ENCODE results near the gene PIEZO1. TPM values are rescaled to one million over a fixed set of nuclear protein-coding genes. Genes with fewer than 3 reads are reported as not detected.

PIEZO1 gene
- total RNA-seq, 6 experiments from 2014 or later, result 48.9 to 91.9 (median 64.4) TPM

GRCh38 chr16:88822281-88823040 lies 37.4 kb upstream of the PIEZO1 start:
- no peak overlapping the region for H3K27ac ChIP-seq
- no peaks in the 10 kb centered on the region for H3K4me1 ChIP-seq
- peaks cover 0 to 2% (median 0%) of the 10 kb centered on the region in 4 donors for H3K36me3 ChIP-seq
- ATAC-seq, result no peak
- 100% methylated on average over 1 of the region's 24 CpGs for WGBS (ENCODE audit: insufficient coverage, low coverage, low lambda C conversion rate, missing lambda C conversion rate)
- H3K27me3 ChIP-seq, result no peaks in the 10 kb centered on the region
- no peak overlapping the region for H3K4me3 ChIP-seq
- no peaks in the 10 kb centered on the region for H3K9me3 ChIP-seq
- DNase-seq, result no peak
- TF ChIP-seq POLR2A (IDR thresholded peaks at IDR 0.05) (no peak), CTCF (IDR thresholded peaks at IDR 0.05) (no peak)
- intact Hi-C loops (cut with DNase I), result no loop called here

DNA sequence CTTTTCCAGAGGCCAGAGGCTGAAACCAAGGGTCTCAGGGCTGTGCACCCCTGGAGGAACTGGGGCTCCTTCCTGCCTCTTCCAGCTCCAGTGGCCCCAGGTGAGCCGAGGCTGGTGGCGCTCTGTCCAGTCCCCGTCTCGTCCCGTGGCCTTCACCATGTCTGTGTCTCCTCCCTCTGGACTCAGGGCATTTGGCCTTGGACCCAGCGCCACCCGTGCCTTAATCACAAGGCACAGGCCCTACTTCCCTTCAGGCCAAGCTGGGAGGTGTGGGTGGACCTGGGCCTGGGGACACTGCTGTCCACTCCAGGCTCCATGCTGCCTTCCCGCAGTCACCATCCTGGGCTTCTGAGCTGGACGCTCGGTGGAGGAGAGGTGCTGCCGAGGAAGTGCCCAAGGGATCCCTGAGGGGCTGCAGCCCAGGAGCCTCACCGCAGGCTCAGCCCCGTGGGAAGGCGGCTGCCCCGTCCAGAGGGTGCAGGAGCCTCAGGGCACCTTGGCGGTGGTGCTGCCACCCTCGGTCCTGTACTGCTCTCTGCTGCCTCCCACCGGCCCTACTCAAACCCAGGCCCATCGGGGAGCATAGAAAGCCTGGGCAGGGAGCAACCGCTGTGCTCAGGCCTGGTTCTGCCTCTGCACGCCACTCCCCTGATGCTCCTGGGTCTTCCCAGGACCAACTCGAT lies 36.3 kb upstream of the PIEZO1 start:
- H3K27ac ChIP-seq, result no peak overlapping the region
- peaks cover 0 to 2% (median 0%) of the 10 kb centered on the region in 4 donors for H3K36me3 ChIP-seq
- no peaks in the 10 kb centered on the region for H3K27me3 ChIP-seq
- no peak for DNase-seq
- no peaks in the 10 kb centered on the region for H3K9me3 ChIP-seq
- intact Hi-C loops (cut with DNase I), result no loop called here
- TF ChIP-seq POLR2A (IDR thresholded peaks at IDR 0.05), result no peak
- no peak for TF ChIP-seq CTCF (IDR thresholded peaks at IDR 0.05)
- 50% methylated on average over 1 of the region's 22 CpGs for WGBS (ENCODE audit: insufficient coverage, low coverage, low lambda C conversion rate, missing lambda C conversion rate)
- peak in 1 of 4 donors; percentile 11 for ATAC-seq
- no peak overlapping the region for H3K4me3 ChIP-seq
- no peaks in the 10 kb centered on the region for H3K4me1 ChIP-seq

DNA sequence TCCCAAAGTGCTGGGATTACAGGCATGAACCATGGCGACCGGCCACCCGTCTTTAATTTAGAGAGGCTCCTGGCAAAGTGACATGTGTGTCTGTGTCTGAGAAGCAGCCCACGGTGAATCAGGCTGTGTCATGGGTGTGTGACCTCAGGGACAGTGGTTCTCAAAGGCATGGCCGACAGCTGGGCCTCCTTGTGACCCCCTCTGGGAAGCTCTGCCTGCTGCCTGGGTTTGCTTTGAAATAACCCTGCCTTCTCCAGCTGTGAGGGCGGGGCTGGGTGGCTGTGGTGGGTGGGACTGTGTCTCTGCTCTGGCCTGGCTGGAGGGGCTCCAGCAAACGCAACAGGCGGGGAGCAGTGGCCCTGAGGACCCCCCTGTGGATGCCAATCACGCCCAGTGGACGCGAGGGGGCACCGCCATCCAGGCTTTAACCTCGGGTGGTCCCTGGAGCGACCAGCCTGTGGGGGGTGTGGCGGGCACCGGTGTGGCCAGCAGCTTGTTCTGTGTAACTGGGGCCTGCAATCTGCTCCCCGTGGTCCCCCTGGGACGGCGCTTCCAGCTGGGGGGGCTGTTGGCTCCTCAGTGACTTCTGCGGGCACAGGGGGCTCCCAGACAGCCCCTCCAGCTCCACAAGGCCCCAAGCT lies 35.5 kb upstream of the PIEZO1 start:
- Histone ChIP-seq H3K4me1 (no peaks in the 10 kb centered on the region), H3K4me3 (no peak overlapping the region), H3K9me3 (no peaks in the 10 kb centered on the region), H3K36me3 (peaks cover 0 to 2% (median 0%) of the 10 kb centered on the region in 4 donors), H3K27ac (no peak overlapping the region), H3K27me3 (no peaks in the 10 kb centered on the region)
- ATAC-seq (no peak), DNase-seq (no peak)
- 71% methylated on average over 2 of the region's 20 CpGs for WGBS (ENCODE audit: insufficient coverage, low coverage, low lambda C conversion rate, missing lambda C conversion rate)
- intact Hi-C loops (cut with DNase I), result no loop called here
- no peak for TF ChIP-seq CTCF (IDR thresholded peaks at IDR 0.05)
- no peak for TF ChIP-seq POLR2A (IDR thresholded peaks at IDR 0.05)

DNA sequence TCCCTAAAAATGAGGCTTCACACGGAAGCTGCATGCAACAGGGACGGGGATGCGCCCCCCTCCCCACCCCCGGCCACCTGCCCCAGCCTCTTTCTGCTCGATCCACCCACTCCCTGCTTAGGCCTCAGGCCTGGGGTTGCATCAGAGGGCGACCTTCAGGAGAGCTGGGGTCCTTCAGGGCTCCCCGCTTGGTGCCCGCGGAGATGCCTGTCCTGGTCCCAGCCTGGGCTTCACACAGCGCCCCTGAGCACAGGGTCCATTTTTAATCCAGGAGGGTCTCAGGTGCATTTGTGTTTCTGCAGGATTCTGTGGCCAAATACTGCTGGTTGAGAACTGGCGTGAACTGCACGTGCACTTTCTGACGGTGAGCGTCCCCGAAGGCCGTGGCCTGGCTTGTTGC lies 34.1 kb upstream of the PIEZO1 start:
- TF ChIP-seq CTCF (IDR thresholded peaks at IDR 0.05) (no peak), POLR2A (IDR thresholded peaks at IDR 0.05) (no peak)
- Histone ChIP-seq H3K9me3 (no peaks in the 10 kb centered on the region), H3K27ac (no peak overlapping the region), H3K4me1 (no peaks in the 10 kb centered on the region), H3K4me3 (no peak overlapping the region), H3K36me3 (peaks cover 0 to 2% (median 0%) of the 10 kb centered on the region in 4 donors), H3K27me3 (no peaks in the 10 kb centered on the region)
- WGBS (ENCODE audit: insufficient coverage, low coverage, low lambda C conversion rate, missing lambda C conversion rate), result 90% methylated on average over 6 of the region's 16 CpGs
- DNase-seq, result no peak
- no peak for ATAC-seq
- intact Hi-C loops (cut with DNase I), result loop anchor here in 1 of 2 donors (10.0 kb wide), 2 partner anchors 46 to 346 kb away; partner anchors contain the start of gene PABPN1L

All from right lobe of liver (tissue), 6 donors.